OCI-LY1 (cell line): ENCODE data around the gene PDE11A.

ENCODE experiments used
- H2AFZ ChIP-seq: fragments of 200-600 bp; sonication (generic), shearing (Covaris generic); 2 replicates; pipeline ENCODE4 v1.6.0; 2014; ENCODE audit warnings: antibody characterized with exemption, mild to moderate bottlenecking, low read length
- H3F3A ChIP-seq: fragments of 200-600 bp; sonication (generic), shearing (Covaris generic); 2 replicates; pipeline ENCODE4 v1.6.0; 2014; ENCODE audit warnings: mild to moderate bottlenecking, antibody characterized with exemption, low read length, moderate library complexity; ENCODE audit not compliant: insufficient read depth
- H3K27ac ChIP-seq: fragments of 200-600 bp; sonication (generic); 2 replicates; pipeline ENCODE4 v1.5.1; 2014; ENCODE audit warnings: low read length, mixed run types, mild to moderate bottlenecking, low read depth; ENCODE audit not compliant: poor library complexity, severe bottlenecking
- H3K27me3 ChIP-seq: fragments of 200-600 bp; sonication (generic); 2 replicates; pipeline ENCODE4 v1.6.0; 2014; ENCODE audit warnings: antibody characterized with exemption, mild to moderate bottlenecking, low read length, moderate library complexity; ENCODE audit not compliant: insufficient read depth
- H3K36me3 ChIP-seq: fragments of 200-600 bp; sonication (generic); 2 replicates; pipeline ENCODE4 v1.6.1; 2014; ENCODE audit warnings: mild to moderate bottlenecking, antibody characterized with exemption, low read length, moderate library complexity, mixed read lengths; ENCODE audit not compliant: insufficient read depth
- H3K4me1 ChIP-seq: fragments of 200-600 bp; sonication (generic); 2 replicates; pipeline ENCODE4 v1.5.1; 2014; ENCODE audit warnings: mild to moderate bottlenecking, low read length, moderate library complexity; ENCODE audit not compliant: insufficient read depth, severe bottlenecking
- H3K4me2 ChIP-seq: fragments of 200-600 bp; sonication (generic), shearing (Covaris generic); 2 replicates; pipeline ENCODE4 v1.6.1; 2014; ENCODE audit warnings: low read length
- H3K4me3 ChIP-seq: fragments of 200-600 bp; sonication (generic); 2 replicates; pipeline ENCODE4 v1.5.1; 2014; ENCODE audit warnings: low read length, low read depth, mild to moderate bottlenecking, mixed read lengths; ENCODE audit not compliant: poor library complexity, severe bottlenecking
- H3K79me2 ChIP-seq: fragments of 200-600 bp; shearing (Covaris generic); 2 replicates; pipeline ENCODE4 v1.6.1; 2016; ENCODE audit warnings: mixed run types, low read length, mixed read lengths; ENCODE audit not compliant: insufficient read depth
- H3K9ac ChIP-seq: fragments of 200-600 bp; sonication (generic), shearing (Covaris generic); 2 replicates; pipeline ENCODE4 v1.6.1; 2014; ENCODE audit warnings: mild to moderate bottlenecking, low read length, mixed read lengths
- H3K9me2 ChIP-seq: fragments of 200-600 bp; sonication (generic), shearing (Covaris generic); 2 replicates; pipeline ENCODE4 v1.6.1; 2014; ENCODE audit warnings: low read depth, mild to moderate bottlenecking, low read length, mixed read lengths
- H3K9me3 ChIP-seq: fragments of 200-600 bp; shearing (Covaris generic); 2 replicates; pipeline ENCODE4 v1.6.1; 2014; ENCODE audit warnings: low read length, mixed read lengths
- H4K20me1 ChIP-seq: fragments of 200-600 bp; sonication (generic), shearing (Covaris generic); 2 replicates; pipeline ENCODE4 v1.6.0; 2016; ENCODE audit warnings: mild to moderate bottlenecking, low read length; ENCODE audit not compliant: insufficient read depth
- CTCF ChIP-seq: fragments of 200-600 bp; sonication (generic), shearing (Covaris generic); IDR thresholded peaks from 2 replicates; pipeline ENCODE4 v1.5.1; 2017; ENCODE audit warnings: mild to moderate bottlenecking, antibody characterized with exemption, low read length, moderate library complexity, mixed read lengths
- EZH2 ChIP-seq: fragments of 200-600 bp; sonication (generic), shearing (Covaris generic); IDR thresholded peaks from 2 replicates; pipeline ENCODE4 v1.8.0; 2017; ENCODE audit warnings: borderline replicate concordance, mixed run types, mild to moderate bottlenecking, antibody characterized with exemption, low read length, moderate library complexity, mixed read lengths

Gene PDE11A

GRCh38 chr2:177638507-177638906 lies 434.1 kb downstream of the PDE11A start:
- peaks cover 5% of the 10 kb centered on the region; the same call in 1 of the 2 replicates for H3K9me3 ChIP-seq
- H4K20me1 ChIP-seq, result no peaks in the 10 kb centered on the region
- H3K9me2 ChIP-seq, result no peaks in the 10 kb centered on the region
- no peak overlapping the region for H3K9ac ChIP-seq
- no peak overlapping the region for H3K4me2 ChIP-seq
- H3K36me3 ChIP-seq, result no peaks in the 10 kb centered on the region
- no peaks in the 10 kb centered on the region for H3K27me3 ChIP-seq
- H3F3A ChIP-seq, result no peaks in the 10 kb centered on the region; the same call in 1 of the 2 replicates
- H2AFZ ChIP-seq, result no peak overlapping the region
- H3K27ac ChIP-seq, result no peak overlapping the region
- H3K4me3 ChIP-seq, result no peak overlapping the region
- no peaks in the 10 kb centered on the region for H3K79me2 ChIP-seq
- TF ChIP-seq EZH2 (no peak), CTCF (no peak)
- peaks cover 35% of the 10 kb centered on the region for H3K4me1 ChIP-seq

DNA sequence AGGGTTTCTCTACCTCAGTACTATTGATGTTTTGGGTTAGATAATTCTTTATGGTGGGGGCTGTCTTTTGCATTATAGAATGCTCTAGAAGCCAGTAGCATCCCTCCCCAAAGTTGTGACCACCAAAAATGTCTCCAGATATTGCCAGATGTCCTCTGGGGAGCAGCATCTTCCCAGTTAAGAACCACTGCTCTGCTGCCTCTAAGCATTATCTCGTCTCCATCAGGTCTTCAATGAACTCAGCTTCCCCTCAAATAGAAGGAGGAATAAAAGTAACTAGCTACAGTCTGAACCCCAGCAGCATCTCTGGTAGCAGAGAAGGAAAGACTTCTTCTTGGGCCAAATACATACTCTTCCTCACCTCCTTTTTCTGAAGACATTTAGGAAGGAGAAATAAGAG lies 435.9 kb downstream of the PDE11A start:
- no peaks in the 10 kb centered on the region for H3K27me3 ChIP-seq
- peak overlapping the region; percentile 87 for H3K27ac ChIP-seq
- H3K9me3 ChIP-seq, result peaks cover 5% of the 10 kb centered on the region; the same call in 1 of the 2 replicates
- H4K20me1 ChIP-seq, result no peaks in the 10 kb centered on the region
- no peak overlapping the region for H3K4me3 ChIP-seq
- H3F3A ChIP-seq, result peaks cover 3% of the 10 kb centered on the region; the same call in 1 of the 2 replicates
- peak overlapping the region; percentile 86; the same call in 1 of the 2 replicates for H2AFZ ChIP-seq
- H3K9me2 ChIP-seq, result no peaks in the 10 kb centered on the region
- H3K9ac ChIP-seq, result no peak overlapping the region
- TF ChIP-seq EZH2, result no peak
- peak; percentile 12; the same call in 1 of the 2 replicates for TF ChIP-seq CTCF
- H3K4me2 ChIP-seq, result no peak overlapping the region
- peaks cover 54% of the 10 kb centered on the region for H3K4me1 ChIP-seq
- H3K36me3 ChIP-seq, result no peaks in the 10 kb centered on the region
- H3K79me2 ChIP-seq, result no peaks in the 10 kb centered on the region

GRCh38 chr2:177635696-177636095 lies 436.9 kb downstream of the PDE11A start:
- peaks cover 57% of the 10 kb centered on the region for H3K4me1 ChIP-seq
- TF ChIP-seq EZH2 (no peak), CTCF (no peak)

More at GRCh38 chr2:177635696-177636095, 436.9 kb downstream of the PDE11A start:
- H3F3A ChIP-seq, result peaks cover 3% of the 10 kb centered on the region; the same call in 1 of the 2 replicates
- H2AFZ ChIP-seq, result no peak overlapping the region
- H3K27ac ChIP-seq, result peak overlapping the region; percentile 87
- no peak overlapping the region for H3K4me3 ChIP-seq
- no peaks in the 10 kb centered on the region for H3K9me2 ChIP-seq
- H3K79me2 ChIP-seq, result no peaks in the 10 kb centered on the region
- H3K27me3 ChIP-seq, result no peaks in the 10 kb centered on the region
- H3K4me2 ChIP-seq, result no peak overlapping the region
- H3K36me3 ChIP-seq, result no peaks in the 10 kb centered on the region
- peaks cover 5% of the 10 kb centered on the region; the same call in 1 of the 2 replicates for H3K9me3 ChIP-seq
- H4K20me1 ChIP-seq, result no peaks in the 10 kb centered on the region
- peak overlapping the region; percentile 56; the same call in 1 of the 2 replicates for H3K9ac ChIP-seq
